Esophagus (tissue), 2 donors: ENCODE data around the gene FUT1. TPM values are rescaled to one million over a fixed set of nuclear protein-coding genes. Genes with fewer than 3 reads are reported as not detected.
"Not testable (repeated sequence)": the region's sequence is repeated elsewhere in the genome, so short reads cannot be mapped to it uniquely, and the experiment has no call there.

ENCODE experiments used
- H3K27ac ChIP-seq, 2 donors: one replicate each; pipeline ENCODE4 v1.5.1; 2013; ENCODE audit warnings: low read depth in 2 of 2, mild to moderate bottlenecking in 2 of 2, inconsistent platforms in 1 of 2, low read length in 1 of 2, moderate library complexity in 1 of 2
- H3K27me3 ChIP-seq, 2 donors: one replicate each; pipeline ENCODE4 v1.6.1; 2013; ENCODE audit warnings: low read length in 2 of 2, control low read depth in 1 of 2, mild to moderate bottlenecking in 1 of 2; ENCODE audit not compliant: insufficient read depth in 2 of 2, control insufficient read depth in 1 of 2
- H3K36me3 ChIP-seq, 2 donors: one replicate each; pipeline ENCODE4 v1.6.1; 2013; ENCODE audit warnings: low read length in 1 of 2; ENCODE audit not compliant: control insufficient read depth in 2 of 2, insufficient read depth in 2 of 2
- H3K4me1 ChIP-seq, 2 donors: one replicate each; pipeline ENCODE4 v1.6.1; 2013; ENCODE audit warnings: low read length in 1 of 2; ENCODE audit not compliant: control insufficient read depth in 2 of 2, insufficient read depth in 2 of 2
- H3K4me3 ChIP-seq, 2 donors: one replicate each; pipeline ENCODE4 v1.5.1; 2013; ENCODE audit warnings: low read length in 2 of 2, mild to moderate bottlenecking in 2 of 2, low read depth in 1 of 2, moderate library complexity in 1 of 2
- H3K9me3 ChIP-seq, 2 donors: one replicate each; pipeline ENCODE4 v1.6.1; 2013; ENCODE audit warnings: mild to moderate bottlenecking in 2 of 2, low read depth in 1 of 2, low read length in 1 of 2, moderate library complexity in 1 of 2; ENCODE audit not compliant: control insufficient read depth in 2 of 2, insufficient read depth in 1 of 2
- WGBS, 2 donors: extraction: QIAGEN DNeasy Blood & Tissue Kit; methylation state at CpG; one replicate each; pipeline ENCODE4 v1.1.7; 2013; 5-methylcytosine and 5-hydroxymethylcytosine counted together
- polyA plus RNA-seq, 2 donors: library from polyadenylated mRNA; stranded (reverse); fragments of 200-250 nt; gene quantifications; one replicate each; pipeline ENCODE4 v1.2.3, GENCODE V29; 2013
- donor health status: healthy with polysubstance abuse.
- donor health status: Bipolar disorder and iron deficiency.

The FUT1 gene
- polyA plus RNA-seq, 2 donors = 1.1 to 2.4 TPM

DNA sequence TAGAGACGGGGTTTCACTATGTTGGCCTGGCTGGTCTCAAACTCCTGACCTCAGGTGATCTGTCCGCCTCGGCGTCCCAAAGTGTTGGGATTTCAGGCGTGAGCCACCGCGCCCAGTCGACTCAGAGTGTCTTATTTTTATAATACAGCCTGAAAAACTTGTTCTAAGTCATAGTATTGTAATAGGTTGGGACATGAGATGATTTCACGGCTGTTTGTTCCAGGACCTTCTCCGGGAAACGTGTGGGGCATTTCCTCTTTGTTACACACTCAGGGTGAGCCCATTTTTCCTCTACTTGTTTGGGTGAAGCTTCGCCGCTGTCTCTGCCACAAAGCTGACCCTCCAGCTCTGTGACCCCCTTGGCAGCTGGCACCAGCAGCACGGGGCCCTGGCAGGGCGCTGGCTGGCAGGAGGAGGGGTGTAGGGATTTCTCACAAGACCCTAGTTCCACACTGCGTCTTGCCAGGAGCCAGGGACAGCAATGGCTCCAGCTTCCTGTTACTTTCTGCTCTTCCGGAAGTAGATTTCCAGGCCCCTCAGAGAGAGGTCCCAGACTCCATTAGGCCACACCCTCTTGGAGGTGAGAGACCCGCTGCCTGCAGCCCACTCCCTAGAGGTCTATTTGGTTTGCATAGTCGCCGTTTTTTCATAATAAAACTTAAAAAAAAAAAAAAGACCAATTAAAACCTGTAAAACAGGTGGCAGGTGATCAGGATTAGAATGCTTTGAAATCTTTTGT, 18.5 kb upstream of the FUT1 start:
- Histone ChIP-seq H3K27me3 (no peaks in the 10 kb centered on the region), H3K9me3 (no peaks in the 10 kb centered on the region), H3K4me3 (peak overlapping the region in 1 of 2 donors; percentile 12), H3K36me3 (no peaks in the 10 kb centered on the region), H3K4me1 (no peaks in the 10 kb centered on the region), H3K27ac (peak overlapping the region; percentile 82 to 99)
- 53 to 66% methylated on average over 20 of the region's 20 CpGs for WGBS, 2 donors

DNA sequence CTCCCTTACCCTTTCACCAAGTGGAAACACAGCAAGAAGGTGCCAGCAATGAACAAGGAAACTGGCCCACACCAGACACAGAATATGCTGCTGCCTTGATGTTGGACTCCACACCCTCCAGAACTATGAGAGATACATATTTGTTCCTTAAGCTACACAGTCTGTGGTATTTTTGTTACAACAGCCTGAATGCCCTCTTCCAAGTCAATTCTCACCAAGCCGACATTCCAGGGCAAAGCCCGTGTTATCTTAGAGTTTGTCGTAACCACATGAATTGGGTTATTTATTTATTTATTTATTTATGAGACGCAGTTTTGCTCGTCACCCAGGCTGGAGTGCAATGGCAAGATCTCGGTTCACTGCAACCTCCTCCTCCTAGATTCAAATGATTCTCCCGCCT, 17.8 kb upstream of the FUT1 start:
- H3K4me3 ChIP-seq = no peak overlapping the region
- H3K4me1 ChIP-seq = no peaks in the 10 kb centered on the region
- WGBS, 2 donors = 63 to 71% methylated on average over 7 of the region's 7 CpGs
- no peaks in the 10 kb centered on the region for H3K36me3 ChIP-seq
- no peaks in the 10 kb centered on the region for H3K9me3 ChIP-seq
- H3K27ac ChIP-seq = peak overlapping the region; percentile 23 to 81
- no peaks in the 10 kb centered on the region for H3K27me3 ChIP-seq

DNA sequence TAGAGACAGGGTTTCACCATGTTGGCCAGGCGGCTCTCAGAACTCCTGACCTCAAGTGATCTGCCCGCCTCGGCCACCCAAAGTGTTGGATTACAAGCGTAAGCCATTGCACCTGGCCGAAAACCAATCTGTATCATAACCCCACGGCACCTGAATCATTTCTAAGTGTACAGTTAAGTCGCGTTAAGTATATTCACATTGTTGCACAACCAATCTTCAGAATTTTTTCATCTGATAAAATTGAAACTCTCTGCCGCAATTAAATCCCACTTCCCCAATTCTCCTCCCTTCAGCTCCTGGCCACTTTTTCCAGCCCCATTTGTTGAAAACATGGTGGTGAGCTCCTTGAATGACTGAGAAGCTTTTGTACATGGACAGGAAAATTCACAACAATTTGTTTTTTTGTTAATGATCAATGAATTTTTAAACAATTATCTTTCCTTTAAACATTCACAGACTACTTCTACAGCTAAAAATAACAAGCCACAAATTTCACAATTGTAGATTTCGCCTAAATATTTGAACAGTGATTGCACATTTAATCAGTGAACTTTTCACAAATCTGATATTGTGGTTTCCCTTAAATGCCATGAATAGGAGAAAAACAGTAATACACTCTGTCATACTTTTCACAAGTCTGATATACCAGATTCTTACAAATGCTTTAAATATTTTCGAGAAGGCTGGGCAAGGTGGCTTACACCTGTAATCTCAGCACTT, 16.7 kb upstream of the FUT1 start:
- H3K4me1 ChIP-seq = no peaks in the 10 kb centered on the region
- no peaks in the 10 kb centered on the region for H3K9me3 ChIP-seq
- no peaks in the 10 kb centered on the region for H3K36me3 ChIP-seq
- no peak overlapping the region for H3K27ac ChIP-seq
- no peak overlapping the region for H3K4me3 ChIP-seq
- no peaks in the 10 kb centered on the region for H3K27me3 ChIP-seq
- 67 to 85% methylated on average over 11 of the region's 11 CpGs for WGBS, 2 donors

DNA sequence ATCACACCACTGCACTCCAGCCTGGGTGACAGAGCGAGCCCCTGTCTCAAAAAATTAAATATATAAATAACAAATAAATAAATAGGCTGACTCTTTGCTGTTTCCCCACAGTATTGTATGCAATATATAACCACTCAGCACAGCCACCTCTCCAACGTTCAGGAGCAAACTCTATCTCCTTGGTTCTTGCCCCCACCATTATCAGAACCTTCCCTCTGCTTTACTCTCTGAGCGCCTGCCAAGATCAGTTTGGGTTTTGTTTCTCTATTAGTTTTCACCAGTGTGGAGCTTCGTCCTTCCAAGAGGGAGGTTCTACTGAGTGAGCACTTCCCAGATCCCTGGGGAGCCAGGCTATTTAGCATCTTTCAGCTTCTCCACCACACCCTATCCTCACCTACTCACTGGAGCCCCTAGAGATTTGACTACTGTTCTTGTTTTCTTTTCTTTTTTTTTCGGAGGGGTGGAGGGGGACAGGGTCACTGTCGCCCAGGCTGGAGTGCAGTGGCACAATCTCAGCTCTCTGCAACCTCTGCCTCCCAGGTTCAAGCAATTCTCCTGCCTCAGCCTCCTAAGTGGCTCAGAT, 15.8 kb upstream of the FUT1 start:
- H3K9me3 ChIP-seq, H3K27ac ChIP-seq, H3K4me1 ChIP-seq, H3K4me3 ChIP-seq, H3K36me3 ChIP-seq, H3K27me3 ChIP-seq: not testable (repeated sequence)
- WGBS, 2 donors = 39 to 44% methylated on average over 6 of the region's 6 CpGs

DNA sequence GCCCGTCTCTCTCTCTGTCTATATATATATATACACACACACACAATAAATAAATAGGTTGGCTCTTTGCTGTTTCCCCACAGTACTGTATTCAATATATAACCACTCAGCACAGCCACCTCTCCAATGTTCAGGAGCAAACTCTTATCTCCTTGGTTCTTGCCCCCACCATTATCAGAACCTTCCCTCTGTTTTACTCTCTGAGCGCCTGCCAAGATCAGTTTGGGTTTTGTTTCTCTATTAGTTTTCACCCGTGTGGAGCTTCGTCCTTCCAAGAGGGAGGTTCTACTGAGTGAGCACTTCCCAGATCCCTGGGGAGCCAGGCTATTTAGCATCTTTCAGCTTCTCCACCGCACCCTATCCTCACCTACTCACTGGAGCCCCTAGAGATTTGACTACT, 13.4 kb upstream of the FUT1 start:
- not testable (repeated sequence) for H3K27ac ChIP-seq, H3K9me3 ChIP-seq, H3K27me3 ChIP-seq, H3K4me1 ChIP-seq, H3K36me3 ChIP-seq, H3K4me3 ChIP-seq
- WGBS, 2 donors = 34 to 39% methylated on average over 5 of the region's 5 CpGs

DNA sequence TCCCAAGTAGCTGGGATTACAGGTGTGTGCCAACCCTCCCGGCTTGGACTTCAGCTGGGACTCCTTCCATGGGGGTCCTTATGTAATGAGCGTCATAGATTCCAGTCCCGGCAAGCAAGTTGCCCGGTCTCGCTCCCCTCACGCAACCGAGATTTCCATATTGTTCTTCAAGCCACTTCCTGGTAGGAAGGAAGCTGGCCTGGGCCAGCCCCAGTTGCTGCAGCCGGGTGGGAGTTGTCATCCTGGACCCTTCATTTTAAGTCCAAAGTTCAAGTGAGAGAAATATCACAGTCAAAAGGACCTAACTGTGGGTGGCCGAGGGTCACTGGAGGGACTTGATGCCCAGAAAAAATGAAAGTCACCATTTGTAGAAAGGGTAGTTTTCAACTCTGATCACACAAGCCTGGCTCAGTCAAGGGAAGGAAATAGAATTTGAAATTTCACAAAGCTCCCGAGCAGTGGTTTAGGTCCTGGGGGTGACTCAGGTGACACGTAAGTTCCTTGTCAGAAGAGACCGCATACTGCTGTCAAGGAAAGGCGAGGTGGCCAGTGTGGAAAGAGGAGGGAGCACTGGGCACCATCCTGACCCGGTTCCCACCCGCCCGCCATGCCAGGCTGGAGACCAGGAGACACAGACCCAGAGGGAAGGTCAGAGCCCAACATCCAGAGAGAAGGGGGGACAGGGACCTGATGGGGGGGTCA, 8.2 kb upstream of the FUT1 start:
- H3K4me3 ChIP-seq = no peak overlapping the region
- no peaks in the 10 kb centered on the region for H3K9me3 ChIP-seq
- H3K27ac ChIP-seq = peak overlapping the region in 1 of 2 donors; percentile 61
- 63 to 66% methylated on average over 16 of the region's 16 CpGs for WGBS, 2 donors
- H3K27me3 ChIP-seq = no peaks in the 10 kb centered on the region
- no peaks in the 10 kb centered on the region for H3K36me3 ChIP-seq
- H3K4me1 ChIP-seq = no peaks in the 10 kb centered on the region

DNA sequence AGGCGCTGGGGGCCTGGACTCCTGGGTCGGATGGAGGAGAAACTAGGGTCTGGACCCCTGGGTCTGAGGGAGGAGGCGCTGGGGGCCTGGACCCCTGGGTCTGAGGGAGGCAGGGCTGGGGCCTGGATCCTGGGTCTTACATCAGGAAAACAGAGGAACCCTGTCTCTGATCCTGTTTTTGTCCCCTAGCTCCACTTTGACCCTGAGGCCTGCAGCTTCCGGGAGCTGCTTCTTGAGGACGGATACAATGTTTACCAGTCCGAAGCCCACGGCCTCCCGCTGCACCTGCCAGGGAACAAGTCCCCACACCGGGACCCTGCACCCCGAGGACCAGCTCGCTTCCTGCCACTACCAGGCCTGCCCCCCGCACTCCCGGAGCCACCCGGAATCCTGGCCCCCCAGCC, 5.3 kb upstream of the FUT1 start:
- Histone ChIP-seq H3K27me3 (no peaks in the 10 kb centered on the region), H3K27ac (no peak overlapping the region), H3K9me3 (no peaks in the 10 kb centered on the region), H3K4me3 (no peak overlapping the region), H3K36me3 (no peaks in the 10 kb centered on the region), H3K4me1 (peaks cover 0 to 2% of the 10 kb centered on the region in 2 donors)
- WGBS, 2 donors = 90 to 92% methylated on average over 14 of the region's 14 CpGs

DNA sequence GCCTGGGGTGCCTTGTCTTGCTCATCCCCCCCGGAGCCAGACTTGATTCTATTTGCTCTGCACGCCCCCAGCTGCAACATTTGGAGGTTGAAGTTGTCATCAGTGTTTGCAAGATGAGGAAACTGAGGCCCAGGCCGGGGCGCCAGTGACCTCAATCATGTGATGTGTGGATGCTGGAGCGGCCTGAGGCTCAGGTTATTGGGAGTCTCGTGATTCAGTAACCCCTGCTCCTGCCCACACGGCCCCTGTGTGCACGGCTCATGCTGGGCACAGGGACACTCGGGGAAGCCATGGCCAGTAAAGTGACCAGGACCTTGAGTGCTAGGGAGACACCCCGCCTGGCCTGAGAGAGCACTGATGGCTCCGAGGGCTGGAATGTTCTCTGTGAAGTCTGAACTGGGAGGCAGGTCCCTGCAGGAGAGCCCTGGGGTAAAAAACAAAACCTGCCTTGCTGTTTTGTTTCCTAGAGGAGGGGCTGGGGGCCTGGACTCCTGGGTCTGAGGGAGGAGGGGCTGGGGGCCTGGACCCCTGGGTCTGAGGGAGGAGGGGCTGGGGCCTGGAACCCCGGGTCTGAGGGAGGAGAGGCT, 4.7 kb upstream of the FUT1 start:
- 82 to 87% methylated on average over 11 to 12 of the region's 12 CpGs for WGBS, 2 donors
- peaks cover 0 to 5% of the 10 kb centered on the region in 2 donors for H3K4me1 ChIP-seq

DNA sequence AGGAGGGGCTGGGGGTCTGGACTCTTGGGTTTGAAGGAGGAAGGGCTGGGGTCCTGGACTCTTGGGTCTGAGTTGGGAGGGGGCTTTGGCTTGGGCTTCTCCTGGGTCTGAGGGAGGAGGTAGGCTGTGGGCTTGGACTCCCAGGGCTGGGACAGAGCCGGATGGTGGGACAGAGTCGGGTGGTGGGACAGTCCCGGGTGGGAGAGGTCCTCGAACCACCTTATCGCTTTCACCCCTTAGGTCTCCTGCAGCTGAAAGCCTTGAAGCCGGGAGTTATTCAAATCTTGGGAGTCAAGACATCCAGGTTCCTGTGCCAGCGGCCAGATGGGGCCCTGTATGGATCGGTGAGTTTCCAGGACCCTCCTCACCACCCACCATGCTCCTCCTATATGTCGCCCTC, 4.2 kb upstream of the FUT1 start:
- WGBS, 2 donors = 75 to 79% methylated on average over 9 of the region's 9 CpGs
- no peaks in the 10 kb centered on the region for H3K36me3 ChIP-seq
- no peaks in the 10 kb centered on the region for H3K9me3 ChIP-seq
- H3K4me1 ChIP-seq = peaks cover 0 to 5% of the 10 kb centered on the region in 2 donors
- H3K27me3 ChIP-seq = no peaks in the 10 kb centered on the region
- no peak overlapping the region for H3K27ac ChIP-seq
- H3K4me3 ChIP-seq = no peak overlapping the region

More for the DNA sequence above, 4.7 kb upstream of the FUT1 start:
- H3K4me3 ChIP-seq = no peak overlapping the region
- no peak overlapping the region for H3K27ac ChIP-seq
- H3K36me3 ChIP-seq = no peaks in the 10 kb centered on the region
- no peaks in the 10 kb centered on the region for H3K27me3 ChIP-seq
- no peaks in the 10 kb centered on the region for H3K9me3 ChIP-seq
